ENCODE data around the gene ACOX3. TPM values are rescaled to one million over a fixed set of nuclear protein-coding genes. Genes with fewer than 3 reads are reported as not detected.

ACOX3 gene
- total and polyA plus RNA-seq, 2 of the 8 experiments (the other 6 are each of a cell fraction or from before 2014, with no cell fraction given): 2.5 to 9.9 TPM

DNA sequence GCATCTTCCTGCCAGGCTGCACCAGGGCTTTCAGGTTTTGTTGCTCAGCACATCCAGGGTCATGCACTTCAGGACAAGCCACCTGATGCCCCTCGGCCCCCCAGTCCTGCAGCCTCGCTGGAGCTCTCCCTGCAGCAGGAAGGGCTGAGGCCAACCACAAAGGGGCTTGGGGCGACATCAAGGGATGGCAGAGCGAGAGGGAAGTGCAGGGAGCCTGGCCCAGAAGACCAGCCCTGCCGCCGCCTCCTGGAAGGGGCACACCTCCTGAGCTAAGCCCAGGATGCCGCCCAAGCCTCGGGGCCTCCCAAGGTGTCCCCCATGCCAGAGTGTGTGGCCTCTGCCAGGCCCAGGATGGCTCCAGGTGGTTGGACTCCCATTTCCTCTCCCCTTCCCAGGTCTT is 37.2 kb upstream of the ACOX3 start:
- ChIA-PET POLR2A (ENCODE audit: partially characterized antibody) (interaction anchor here (0.9 kb wide), 1 partner anchor 9 kb away, joined by 3 read pairs; no protein-coding TSS in a partner anchor), CTCF (ENCODE audit: partially characterized antibody) (interaction anchor here (1.0 to 5.3 kb wide), 5 partner anchors 9 to 117 kb away, joined by 3 to 22 read pairs (median 4); no protein-coding TSS in a partner anchor)
- H2BK12ac ChIP-seq (ENCODE audit: low read depth, low read length): no peak overlapping the region
- H3K4me3 ChIP-seq (ENCODE audit: extremely low read depth in 1 of 4, insufficient read depth in 2 of 4, low read depth in 3 of 4, low read length in 4 of 4): no peak overlapping the region
- H2BK120ac ChIP-seq (replicated peaks; ENCODE audit: low read depth, low read length): no peak overlapping the region
- H3K18ac ChIP-seq (ENCODE audit: extremely low read depth, low read length): no peak overlapping the region
- peaks cover 0 to 5% of the 10 kb centered on the region in 2 experiments for H4K20me1 ChIP-seq (replicated peaks in 1 of 2; ENCODE audit: control insufficient read depth in 1 of 2, insufficient read depth in 2 of 2, low read length in 2 of 2)
- H3K9ac ChIP-seq (replicated peaks in 1 of 4; ENCODE audit: extremely low read depth in 1 of 4, low read depth in 3 of 4, low read length in 3 of 4): no peak overlapping the region
- no peak overlapping the region for H2AK5ac ChIP-seq (ENCODE audit: low read depth, low read length)
- H3K27ac ChIP-seq (ENCODE audit: low read depth, low read length): no peak overlapping the region; the same call in 1 of the 2 replicates
- H3K36me3 ChIP-seq (ENCODE audit: control insufficient read depth in 2 of 4, insufficient read depth in 4 of 4, low read length in 3 of 4): peaks cover 0 to 7% (median 4%) of the 10 kb centered on the region in 4 experiments; a peak in 4 of 8 replicates
- no peak overlapping the region for H2AFZ ChIP-seq (ENCODE audit: low read length)
- no peak overlapping the region for H4K5ac ChIP-seq (ENCODE audit: insufficient read length, low read depth, low read length)
- no peaks in the 10 kb centered on the region for H3K27me3 ChIP-seq (replicated peaks in 1 of 4; ENCODE audit: control insufficient read depth in 3 of 4, extremely low read depth in 1 of 4, insufficient read depth in 3 of 4, low read length in 3 of 4)
- H3K56ac ChIP-seq (replicated peaks; ENCODE audit: insufficient read length, low read depth, low read length): no peak overlapping the region
- H2BK20ac ChIP-seq (ENCODE audit: low read length): no peak overlapping the region
- FAIRE-seq (no peak), DNase-seq (ENCODE audit: low read depth in 1 of 2, low spot score in 2 of 2) (no peak)
- no peaks in the 10 kb centered on the region for H3K23me2 ChIP-seq (ENCODE audit: low read depth, low read length)
- no peak overlapping the region for H3K4me2 ChIP-seq (ENCODE audit: insufficient read depth in 1 of 2, low read depth in 2 of 2, low read length in 2 of 2)
- TF ChIP-seq CBX8 (IDR thresholded peaks at IDR 0.05; ENCODE audit: borderline replicate concordance, low read depth, low read length) (no peak), TCF12 (IDR thresholded peaks at IDR 0.05; ENCODE audit: low read depth, low read length) (no peak), RBBP5 (IDR thresholded peaks at IDR 0.05; ENCODE audit: borderline replicate concordance, low read depth, low read length) (no peak)
- peaks cover 0 to 3% (median 0%) of the 10 kb centered on the region in 4 experiments; a peak in 2 of 7 replicates for H3K4me1 ChIP-seq (replicated peaks in 1 of 4; ENCODE audit: control insufficient read depth in 3 of 4, insufficient read depth in 4 of 4, low read length in 3 of 4)
- WGBS, 2 experiments (ENCODE audit: extremely low coverage in 1 of 2, insufficient coverage in 1 of 2, insufficient read length in 1 of 2, insufficient replicate concordance in 2 of 2, low coverage in 1 of 2, low lambda C conversion rate in 2 of 2, missing lambda C conversion rate in 1 of 2): 83% methylated on average over 8 of the region's 8 CpGs; no CpG with 5 or more reads in 1 of the 2 experiments
- no peaks in the 10 kb centered on the region for H3K79me1 ChIP-seq (ENCODE audit: low read depth, low read length)
- H3K4ac ChIP-seq (replicated peaks; ENCODE audit: insufficient read length, low read depth, low read length): no peak overlapping the region
- no peaks in the 10 kb centered on the region for H3K9me3 ChIP-seq (ENCODE audit: insufficient read depth in 2 of 2, low read depth in 1 of 2, low read length in 1 of 2)
- no peak overlapping the region for H2BK15ac ChIP-seq (ENCODE audit: low read length)
- H3K23ac ChIP-seq (ENCODE audit: insufficient read length): no peak overlapping the region
- H4K8ac ChIP-seq (ENCODE audit: extremely low read depth, insufficient read depth, low read length): no peak overlapping the region
- H3K14ac ChIP-seq (ENCODE audit: insufficient read length): no peak overlapping the region
- H3K79me2 ChIP-seq (ENCODE audit: control insufficient read depth in 1 of 2, insufficient read depth in 2 of 2, low read length in 2 of 2): no peaks in the 10 kb centered on the region
- no peak overlapping the region for H2BK5ac ChIP-seq (ENCODE audit: low read depth, low read length)
- H4K91ac ChIP-seq (replicated peaks; ENCODE audit: insufficient read length, low read length): no peak overlapping the region
